MM.1S (cell line): ENCODE measurements around the gene CTTNBP2NL.

Experiments
- CTCF ChIP-seq: fragments of 300-600 bp; sonication (generic); IDR thresholded peaks from 2 replicates; pipeline ENCODE4 v1.5.1; 2016; ENCODE audit warnings: antibody characterized with exemption, low read length, mixed read lengths
- EZH2 ChIP-seq: fragments of 300-600 bp; sonication (generic); optimal IDR thresholded peaks from 2 replicates; pipeline ENCODE3; 2017; ENCODE audit warnings: low read depth, mild to moderate bottlenecking, antibody characterized with exemption, low read length, mixed read lengths

DNA sequence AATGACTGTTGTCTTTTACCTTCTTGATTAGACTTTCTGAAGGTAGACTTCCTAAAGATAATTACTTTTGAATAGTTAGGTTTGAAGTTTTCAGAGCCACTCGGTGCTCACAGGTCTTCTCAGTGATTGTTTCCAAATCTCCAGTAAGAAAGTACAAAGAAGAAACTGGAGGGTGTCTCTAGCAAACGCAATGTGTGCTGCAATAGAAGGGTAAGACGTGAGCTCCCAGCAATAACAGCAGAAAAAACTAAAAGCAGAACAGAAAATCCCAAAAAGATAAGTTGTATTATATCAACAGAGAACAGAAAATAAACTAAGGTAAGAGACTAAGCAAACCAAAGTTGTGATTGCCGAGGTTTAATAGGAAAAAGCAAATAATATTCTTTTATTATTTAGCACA, 1.8 kb downstream of the CTTNBP2NL start:
- TF ChIP-seq CTCF (no peak), EZH2 (no peak)
